H4 (cell line): ENCODE measurements around the gene CLCF1. TPM values are rescaled to one million over a fixed set of nuclear protein-coding genes. Genes with fewer than 3 reads are reported as not detected.

Source experiments
- DNase-seq: peaks from one replicate; pipeline ENCODE4 v3.0.0-alpha.2; 2015; ENCODE audit warnings: low spot score
- total RNA-seq: library from RNA; depleted of rRNA; stranded (reverse); fragments of >200 nt; shearing (Covaris generic); gene quantifications from 2 replicates; pipeline ENCODE4 v1.2.3, GENCODE V29; 2014

The CLCF1 gene
- total RNA-seq, 1 experiment from 2014 or later, result 8.3 TPM

DNA sequence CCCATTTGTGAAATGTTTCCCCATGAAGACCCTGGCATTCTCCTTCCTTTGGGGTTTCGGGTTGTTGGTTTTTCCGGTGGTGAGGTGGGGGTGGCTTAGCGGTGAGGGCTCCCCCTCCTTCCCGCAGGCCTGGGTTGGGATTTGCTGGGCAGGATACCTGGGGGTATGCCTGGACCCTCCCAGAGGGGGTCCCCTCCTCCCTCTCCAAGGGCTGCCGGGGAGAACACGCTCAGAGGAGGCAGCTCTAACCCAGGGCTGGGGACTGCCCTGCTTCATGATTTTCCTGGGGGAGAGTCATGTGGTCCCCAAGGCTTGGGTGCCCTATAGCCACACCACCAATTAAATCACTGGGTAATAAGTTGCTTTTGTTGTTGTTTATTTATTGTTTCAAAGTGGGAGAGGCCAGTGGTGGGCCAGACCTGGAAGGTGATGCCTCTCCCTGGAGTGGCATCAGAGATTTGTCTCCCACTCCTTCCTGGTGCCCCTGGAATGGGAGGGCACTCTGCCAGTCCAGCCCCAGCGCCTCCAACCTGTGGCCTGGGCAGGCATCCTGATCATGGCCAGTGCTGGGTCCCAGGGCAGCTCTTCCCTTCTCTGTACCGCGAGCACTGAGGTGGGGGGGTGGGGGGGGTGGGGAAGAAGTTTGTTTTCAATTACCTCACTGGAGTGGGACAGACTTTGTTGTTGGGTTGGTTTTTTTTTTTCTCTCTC is 1.3 kb upstream of the CLCF1 start:
- peak; percentile 60 for DNase-seq

DNA sequence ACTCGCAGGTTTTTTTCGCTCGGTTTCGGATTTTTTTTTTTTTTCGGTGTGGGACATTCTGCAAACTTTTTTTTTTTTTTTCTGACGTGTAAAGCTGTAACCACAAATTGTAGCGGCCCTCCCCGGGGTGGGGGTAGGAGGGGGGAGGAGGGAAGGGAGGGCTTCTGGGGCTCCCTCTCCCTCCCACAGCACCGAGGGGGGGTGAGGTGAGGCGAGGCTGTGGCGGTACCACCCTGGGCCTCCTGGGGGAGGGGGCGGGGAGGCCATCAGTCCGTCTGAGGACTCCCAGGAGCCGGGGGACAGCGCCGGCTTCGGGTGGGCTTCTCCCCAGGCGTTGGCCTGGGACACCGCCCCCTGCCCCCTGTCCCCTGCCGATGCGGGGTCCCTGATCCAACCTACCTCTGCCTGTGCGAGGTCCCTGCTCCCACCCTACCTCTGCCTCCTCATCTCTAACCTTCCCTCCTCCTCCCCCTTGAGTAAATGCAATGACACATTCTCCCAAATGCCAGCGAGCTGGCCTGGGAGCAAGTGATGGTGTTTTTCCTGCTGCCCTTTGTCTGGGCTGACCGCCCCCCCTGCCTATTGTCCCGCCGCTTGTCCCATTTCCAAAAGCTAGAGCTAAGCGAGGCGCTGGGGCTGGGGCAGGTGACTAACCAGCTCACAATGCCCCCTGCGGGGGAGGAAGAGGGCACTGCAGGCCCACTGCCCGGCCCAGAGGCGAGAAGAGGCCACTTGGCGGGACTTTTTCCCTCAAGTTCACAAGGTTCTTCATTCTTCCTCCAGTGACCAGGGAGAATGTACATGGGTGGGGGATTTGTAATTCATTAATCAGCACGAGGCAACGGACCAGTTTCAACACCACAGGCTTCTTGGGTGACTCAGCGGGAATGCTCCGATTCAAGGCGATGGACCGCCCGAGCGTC is 511 bp upstream of the CLCF1 start:
- DNase-seq, result peak; percentile 91

DNA sequence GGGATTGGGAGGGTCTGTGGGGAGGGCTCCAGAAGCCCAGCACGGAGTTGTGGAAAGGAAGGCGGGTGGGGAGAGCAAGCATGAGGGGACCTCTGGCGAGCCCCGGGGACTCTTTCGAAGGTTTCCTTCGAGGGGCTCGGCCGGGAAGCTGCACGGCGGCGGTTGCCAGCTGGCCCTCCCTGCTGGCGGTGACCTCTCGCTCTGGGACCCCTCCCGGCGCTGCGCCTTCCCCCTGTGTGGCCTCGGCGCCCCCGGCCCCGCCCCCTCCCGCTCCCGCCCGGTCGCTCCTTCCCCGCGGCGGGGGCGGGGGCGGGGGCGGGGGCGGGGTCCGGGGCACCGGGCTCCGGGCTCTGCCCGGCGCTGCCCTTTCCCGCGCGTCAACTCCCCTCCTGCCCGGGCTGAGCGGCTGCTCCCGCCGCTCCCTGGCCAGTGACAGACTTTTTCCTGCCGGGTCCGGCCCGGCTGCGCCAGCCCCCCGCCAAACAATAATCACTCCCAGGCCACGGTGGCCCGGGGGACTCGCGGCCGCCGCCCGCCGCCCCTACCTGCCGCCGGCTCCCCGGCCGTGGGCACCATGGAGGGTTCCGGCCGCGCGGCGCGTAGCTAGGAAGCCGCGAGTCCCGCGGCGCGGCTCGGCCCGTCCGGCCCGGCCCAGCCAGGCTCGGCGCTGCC is 941 bp downstream of the CLCF1 start:
- DNase-seq, result no peak

DNA sequence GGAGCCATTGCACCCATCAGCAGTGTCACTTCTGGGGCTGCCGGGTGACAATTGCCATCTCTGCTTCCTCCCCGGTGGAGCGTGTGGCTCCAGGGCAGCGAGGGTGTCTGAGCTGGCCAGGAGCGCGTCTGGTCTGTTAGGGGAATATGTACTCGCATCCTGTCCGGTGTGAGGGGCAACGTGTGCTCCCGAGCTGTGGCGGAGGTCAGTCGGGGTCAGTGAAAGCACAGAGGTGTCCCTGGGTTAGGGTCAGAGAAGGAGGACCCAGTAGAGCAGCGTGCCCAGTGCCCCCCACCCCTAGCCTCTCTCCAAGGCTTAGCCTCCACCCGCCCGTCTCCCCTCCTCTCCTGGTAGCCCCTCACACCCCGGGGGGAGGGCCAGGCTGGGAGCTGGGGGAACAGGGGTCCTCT is 1.5 kb downstream of the CLCF1 start:
- peak; percentile 11 for DNase-seq

DNA sequence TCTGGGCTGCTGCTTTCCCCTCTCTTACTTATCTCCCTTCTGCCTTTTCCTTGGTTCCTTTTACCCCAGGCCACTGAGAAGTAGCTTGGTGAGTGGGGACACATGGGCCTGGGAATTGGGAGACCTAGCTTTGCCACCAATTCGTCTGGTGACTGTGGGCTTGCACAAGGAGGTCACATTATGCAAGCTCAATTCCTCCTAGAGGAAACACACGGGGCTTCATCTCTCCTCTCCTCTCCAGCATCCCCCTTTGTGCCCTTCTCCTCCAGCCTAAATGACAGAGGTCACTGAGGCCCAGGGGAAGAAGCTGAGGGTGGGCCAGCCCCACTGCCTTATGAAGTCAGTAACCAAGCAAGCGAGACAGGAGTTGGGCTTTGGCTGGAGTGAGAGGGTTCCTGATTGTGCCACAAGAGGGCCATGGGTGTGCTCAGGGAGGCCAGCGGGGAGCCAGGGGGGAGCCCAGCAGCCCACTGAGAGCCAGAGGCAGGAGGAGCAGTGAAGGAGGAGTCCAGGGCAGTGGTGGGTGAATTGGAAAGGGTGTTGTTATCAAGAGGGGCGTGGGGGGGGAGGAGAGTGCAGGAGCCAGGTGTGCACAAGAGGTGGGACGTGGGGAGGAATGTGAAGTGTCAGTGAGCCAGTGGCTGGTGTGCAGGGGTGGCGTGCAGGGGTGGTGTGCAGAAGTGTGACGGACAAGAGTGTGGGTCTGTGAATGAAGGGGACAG is 2.0 kb downstream of the CLCF1 start:
- peak; percentile 58 for DNase-seq

DNA sequence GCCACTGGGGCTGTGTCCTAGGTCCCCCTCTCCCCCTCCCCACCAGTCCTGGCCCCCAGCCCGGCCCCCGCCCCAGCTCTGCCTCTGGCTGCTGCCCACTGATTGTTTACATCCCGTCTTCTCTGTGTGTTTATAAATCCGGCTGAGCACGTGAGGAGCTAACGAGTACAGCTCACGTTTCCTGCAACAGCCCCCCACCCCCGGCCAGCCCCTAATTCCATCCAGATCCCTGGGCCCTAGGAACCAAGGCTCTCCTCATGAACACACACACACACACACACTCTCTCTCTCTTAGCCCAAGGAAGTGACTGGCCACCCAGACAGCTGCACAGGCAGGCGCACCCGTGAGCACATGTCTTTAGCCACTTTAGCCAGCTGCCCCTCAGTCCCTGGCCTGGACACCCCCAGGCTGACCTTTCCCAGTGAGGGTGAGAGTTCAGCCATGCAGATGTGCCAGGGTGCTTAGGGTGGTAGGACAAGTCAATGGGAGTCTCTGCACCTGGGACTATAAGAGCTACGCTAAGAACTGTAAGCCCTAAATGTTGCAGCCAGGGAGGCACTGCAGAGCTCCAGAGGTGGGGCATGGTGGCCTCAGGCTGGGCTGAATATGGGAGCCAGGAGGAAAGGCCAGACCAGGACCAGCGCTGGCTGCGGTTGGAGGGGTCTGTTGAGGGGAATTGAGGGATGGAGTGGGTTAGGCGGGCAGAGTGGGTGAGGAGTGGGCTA is 2.9 kb downstream of the CLCF1 start:
- DNase-seq, result peak; percentile 88

DNA sequence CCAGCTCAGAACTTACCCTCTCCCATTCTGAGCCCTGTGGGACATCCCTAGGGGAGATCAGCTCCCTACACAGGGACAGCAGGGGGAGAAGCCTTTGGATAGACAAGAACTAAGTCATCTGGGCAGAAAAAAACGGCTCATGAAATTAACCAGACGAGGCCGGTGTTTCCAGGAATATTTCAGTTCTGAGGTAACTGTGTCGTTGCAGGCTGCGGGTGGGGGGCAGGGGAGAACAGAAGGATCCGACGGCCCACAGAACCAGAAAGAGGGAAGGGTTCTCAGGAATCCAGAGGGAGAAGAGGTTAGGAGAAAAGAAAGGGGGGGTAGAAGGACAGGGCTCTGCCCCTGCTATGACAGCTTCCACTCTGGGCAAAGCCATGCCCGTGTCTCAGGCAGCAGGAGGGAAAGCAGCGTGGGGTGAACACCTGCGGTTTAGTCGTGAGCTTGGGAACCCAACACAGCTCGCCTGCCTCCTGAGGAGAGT is 3.6 kb downstream of the CLCF1 start:
- DNase-seq, result peak; percentile 67

DNA sequence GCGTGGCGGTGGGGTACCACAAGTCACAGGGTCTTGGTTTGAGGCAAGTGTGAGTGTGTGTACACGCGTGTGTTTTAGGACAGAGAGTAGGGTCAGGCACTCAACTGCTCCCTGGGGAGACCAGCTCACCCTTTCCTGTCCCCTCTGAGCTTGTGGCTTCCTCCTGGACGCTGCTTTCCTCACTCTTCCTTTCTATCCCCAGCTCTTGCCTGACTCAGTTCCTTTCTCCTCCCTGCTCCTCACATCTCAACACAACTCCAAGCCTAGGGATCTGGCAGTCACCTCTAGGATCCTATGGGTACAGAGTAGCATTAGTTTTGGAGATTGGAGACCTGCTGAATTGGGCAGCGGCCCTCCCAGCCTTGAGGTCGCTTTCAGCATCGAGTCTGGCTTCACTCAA is 4.1 kb downstream of the CLCF1 start:
- no peak for DNase-seq

DNA sequence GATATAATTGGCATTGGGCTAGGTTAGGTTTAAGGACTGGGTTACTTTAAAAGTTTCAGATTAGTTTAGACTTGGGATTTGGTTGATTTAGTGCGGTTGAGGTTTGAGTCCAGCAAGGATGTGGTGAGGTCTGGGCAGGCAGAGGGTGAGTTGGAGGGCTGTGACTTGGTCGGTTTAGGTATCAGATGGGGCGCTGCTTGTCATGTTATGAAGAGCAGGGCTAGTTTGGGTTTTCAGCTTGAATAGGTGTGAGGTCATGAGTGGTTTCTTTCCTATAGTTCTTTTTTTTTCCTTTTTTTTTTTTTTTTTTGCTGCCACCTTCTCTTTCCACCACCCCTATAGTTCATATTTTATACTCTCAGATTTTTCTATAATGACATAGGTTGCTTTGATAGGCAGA is 4.8 kb downstream of the CLCF1 start:
- no peak for DNase-seq

DNA sequence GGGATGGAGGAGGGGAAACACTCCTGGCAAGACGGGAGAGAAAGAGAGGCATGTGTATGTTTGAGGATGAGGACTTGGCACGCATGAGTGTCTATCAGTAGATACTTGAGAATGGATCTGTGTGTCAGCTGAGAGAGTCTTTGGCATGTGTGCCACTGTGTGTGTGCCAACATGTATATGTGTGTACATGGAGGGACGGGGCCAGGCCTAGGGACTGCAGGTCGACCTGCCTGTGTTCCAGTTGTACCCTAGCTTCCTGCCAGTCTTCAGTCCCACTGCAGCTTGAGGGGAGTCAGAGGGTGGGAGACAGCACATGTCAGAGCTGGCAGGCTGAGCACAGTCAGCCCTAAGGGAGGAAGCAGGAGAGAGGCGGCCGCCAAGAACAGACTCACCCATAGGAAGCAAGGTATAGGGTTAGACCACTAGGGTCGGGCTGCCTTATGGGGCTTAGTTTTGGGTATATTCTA is 5.6 kb downstream of the CLCF1 start:
- no peak for DNase-seq

DNA sequence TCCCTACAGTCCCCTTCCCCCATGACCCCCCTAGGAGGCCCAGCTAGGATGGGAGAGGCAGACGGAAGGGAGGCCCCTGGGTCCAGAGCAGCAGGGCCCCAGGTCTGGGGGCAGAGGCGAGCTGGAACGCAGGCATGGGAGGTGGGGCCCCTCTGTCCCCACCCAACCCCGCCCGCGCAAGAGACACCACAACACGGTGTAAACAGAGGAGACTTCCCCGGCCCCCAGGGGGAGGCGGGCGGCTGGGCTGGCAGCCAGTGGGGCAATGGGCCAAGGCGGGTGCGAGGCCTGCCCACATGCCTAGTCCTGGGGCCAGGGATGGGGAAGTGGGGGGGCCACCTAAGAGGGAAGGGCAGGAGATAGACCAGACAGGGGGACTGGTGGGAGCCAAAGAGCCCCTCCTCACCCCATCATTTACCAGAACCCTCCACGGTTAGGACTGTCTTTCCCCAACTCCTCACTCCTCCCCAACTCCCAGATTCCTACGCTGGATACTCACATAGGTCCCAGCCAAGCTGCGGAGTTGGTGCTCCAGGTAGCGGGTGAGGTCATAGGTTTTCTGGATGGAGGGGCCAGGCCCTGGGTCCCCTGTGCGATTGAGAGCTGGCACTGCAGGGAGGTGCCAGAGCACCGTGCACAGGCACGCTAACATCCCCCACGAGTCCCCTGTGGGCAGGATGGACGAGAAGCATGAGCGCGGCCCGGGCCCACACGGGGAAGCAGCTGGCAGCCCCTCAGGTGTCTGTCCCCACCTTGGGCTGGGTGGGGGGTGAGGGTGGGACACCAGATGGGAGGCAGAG is 6.2 kb downstream of the CLCF1 start:
- DNase-seq, result no peak

DNA sequence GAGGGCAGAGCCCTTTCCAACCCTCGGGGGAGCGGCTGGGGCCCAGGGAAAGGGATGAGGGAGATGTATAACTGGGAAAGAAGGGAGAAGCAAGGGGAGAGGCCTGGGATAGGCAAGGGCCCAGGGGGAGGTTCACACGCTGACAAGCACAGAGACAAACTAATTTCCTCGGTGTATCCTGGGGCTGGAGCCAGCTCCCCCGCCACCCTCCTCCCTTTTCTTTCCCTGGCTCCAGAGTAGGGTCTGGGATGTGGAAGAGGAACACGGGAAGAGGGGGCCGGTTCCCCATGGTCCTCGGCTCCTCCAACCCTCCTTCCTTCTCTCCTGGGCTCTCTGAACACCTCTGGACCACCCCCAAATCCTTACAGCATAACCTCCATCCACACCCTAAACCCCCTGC is 6.9 kb downstream of the CLCF1 start:
- DNase-seq, result no peak

DNA sequence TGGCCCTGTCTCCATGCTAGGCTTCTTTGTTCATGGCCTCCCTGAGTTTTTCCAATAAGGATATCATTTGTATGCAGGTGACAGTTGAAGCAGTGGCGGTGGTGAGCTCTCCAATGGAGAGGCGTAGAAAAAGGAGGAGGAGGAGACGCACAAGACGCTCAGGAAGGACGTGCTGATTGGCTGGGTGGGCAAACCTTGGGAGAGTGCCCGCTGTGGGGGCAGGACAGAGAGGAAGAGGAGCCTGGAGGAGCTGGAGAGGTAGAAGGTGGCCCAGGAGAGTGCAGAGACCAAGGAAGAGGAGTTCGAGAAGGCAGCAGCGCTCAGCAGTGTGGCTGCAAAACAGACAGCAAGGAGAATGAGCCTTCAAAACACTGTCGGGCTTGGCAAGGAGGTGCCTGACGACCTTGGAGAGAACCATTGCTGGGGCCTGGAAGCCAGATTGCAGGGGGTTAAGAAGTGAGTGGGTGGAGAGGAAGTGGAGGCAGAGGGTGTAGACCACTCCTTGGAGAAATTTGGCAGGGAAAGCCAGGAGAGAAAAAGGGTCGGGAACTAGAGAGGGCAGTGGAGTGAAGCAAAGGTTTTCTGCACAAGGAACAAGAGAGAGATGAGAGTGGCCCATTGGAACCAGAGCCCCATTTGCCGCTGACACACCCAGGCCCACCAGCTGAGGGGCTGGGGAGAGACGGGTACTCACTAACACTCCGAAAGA is 7.5 kb downstream of the CLCF1 start:
- no peak for DNase-seq

DNA sequence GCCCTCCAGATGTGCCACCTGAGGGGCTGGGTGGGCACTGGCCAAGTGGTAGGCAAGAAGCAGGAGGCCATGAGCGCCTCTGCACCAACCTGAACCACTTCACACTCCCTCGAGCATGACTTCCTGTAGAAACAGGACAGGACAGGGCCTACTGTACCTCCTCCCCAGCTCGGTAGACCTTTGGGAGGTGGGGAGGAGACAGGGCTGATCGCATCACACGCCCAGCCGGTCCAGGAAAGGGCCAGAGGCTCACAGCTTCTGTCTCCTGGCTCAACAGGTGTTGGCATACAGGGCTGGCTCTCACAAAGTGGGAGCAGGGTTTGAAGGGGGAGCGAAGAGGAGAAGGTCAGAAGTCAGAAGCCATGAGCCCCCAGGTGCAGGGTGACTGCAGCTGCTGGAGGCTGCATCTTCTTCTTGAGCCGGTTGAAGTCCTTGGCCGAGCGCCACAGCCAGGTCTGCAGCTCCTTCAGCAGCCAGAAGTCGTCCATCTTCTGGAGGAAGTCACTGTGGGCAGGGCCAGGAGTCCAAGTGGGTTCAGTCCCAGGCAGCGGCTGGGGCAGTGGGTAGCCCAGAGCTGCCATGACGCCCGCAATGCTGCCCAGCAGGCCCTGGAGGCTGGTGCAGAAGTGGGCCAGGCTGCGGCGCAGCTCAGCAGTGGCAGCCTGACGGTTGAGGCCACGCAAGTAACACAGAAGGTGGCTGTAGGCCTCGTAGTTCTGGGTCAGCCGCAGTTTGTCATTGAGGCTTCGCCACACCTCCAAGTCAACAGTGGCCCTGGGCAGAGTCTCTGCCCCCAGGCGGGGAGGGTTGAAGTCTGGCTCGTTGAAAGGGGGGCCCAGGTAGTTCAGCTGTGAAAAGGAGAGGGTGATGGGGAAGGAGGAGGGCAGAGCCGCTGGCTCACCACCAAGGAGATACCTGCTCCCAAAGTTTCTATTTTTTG is 8.3 kb downstream of the CLCF1 start:
- DNase-seq, result no peak

DNA sequence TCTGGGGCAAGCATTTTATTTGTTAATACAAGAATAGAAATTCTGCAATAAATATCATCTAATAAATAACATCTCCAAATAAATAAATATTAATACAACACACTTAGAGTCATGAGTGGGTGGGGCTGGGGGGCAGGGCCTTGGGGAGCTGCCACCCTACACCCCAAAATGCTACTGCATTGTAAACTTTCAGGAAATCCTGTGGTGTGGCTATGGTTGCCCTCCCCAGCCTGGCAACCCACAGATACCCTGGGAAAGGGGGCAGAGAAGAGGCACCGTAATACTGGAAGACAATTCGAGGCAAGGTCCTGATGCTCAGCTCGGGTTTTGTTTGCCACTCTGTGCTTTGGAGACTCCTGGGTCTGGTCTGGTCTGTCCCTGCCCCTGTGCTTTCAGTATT is 9.2 kb downstream of the CLCF1 start:
- no peak for DNase-seq

DNA sequence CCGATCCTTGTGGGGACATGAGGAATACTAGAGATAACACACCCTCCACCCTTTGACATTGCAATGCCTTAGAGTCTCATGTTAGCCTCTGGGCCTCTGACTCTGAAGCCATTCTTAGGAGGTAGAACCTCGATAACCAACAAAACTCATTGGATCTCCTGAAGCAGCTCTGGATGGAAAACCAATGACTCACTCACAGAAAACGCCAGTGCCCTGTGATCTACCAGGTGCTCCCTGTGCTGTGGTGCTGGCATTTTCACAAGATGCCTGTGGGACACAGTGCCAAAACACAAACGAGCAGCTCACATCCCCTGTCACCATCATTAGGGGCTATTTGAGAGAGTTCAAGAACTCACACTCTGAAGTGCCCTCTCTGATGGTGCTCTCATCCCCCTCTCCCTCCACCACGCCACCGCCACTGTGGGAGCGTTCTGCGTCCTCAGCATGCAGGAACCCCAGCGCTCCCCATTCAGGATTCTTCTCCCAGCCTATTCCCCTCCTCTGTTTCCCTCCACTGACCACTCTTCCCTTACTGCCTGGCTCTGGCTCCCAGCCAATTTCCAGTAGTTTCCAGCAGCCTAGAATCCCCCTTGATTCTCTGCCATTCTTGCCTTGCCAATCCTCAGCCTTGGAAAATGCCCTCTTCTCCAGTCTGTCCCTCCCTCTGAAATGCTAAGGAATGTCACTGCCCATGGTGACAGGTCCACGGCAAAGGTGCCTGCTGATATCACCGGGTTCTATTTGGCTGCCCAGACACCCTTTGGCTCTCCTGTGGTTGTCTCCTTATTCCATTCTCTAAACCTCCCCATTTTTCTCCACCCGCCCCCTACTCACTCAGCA is 15.3 kb downstream of the CLCF1 start:
- DNase-seq, result peak; percentile 61

DNA sequence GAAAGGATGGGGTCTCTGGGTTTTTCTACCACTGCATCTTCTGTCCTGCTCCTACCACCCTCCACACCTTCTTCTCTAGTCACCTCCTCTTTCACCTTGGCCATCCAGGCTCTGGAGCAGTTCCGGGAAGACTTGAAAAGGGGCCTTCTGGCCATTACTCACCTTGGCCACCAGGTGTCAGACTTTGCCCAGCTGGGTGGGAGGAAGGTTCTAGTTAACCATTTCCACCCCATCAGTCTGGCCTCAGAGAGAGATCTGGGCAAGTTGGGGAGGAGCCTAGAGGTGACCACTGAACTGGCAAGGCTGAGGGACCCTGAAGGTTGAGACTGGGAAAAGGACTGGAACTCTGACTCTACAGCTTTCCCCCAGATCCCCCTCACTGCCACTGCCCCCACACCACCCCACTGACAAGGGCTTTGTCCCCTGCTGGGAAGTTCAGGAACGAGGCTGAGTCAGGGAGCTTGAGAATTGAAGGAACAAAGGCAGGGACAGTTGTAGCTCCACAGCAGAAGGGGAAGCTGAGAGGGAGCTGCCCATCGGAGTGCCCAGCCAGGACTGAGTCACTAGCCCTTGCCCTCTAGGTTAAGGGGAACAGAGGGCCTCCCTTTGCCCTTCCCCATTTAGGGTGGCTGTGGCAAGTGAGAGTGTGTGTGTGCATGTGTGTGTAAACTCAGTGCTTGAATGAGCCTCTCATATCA is 16.4 kb downstream of the CLCF1 start:
- peak; percentile 76 for DNase-seq
